Measurements from ENCODE around the gene MCC.

The MCC gene

DNA sequence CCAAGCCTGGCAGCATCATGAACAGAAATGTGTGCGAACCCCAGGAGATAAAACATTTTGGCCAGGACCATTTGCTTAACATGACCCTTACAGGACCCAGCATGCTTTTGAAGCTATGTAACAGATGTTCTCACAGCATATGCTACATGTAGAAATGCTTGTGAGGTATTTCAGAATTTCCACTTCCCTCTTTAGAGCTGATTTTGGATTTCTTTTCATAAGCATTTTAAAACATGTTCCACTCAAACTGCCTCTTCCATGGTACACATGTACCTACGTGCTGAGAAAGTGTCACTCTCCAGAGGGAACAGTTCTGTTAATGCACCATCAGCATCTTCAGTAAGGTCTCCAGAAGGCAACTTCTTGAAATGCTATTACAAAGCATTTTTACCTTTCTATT lies 37.8 kb downstream of the MCC start:
- no peak overlapping the region for H3K9ac ChIP-seq (ENCODE audit: low read length)
- H3K4me1 ChIP-seq (ENCODE audit: insufficient read depth, low read length): no peaks in the 10 kb centered on the region
- H3K27me3 ChIP-seq (ENCODE audit: control insufficient read depth in 1 of 2, insufficient read depth in 2 of 2, low read length in 2 of 2): no peaks in the 10 kb centered on the region
- H3K27ac ChIP-seq (ENCODE audit: low read depth, low read length): no peak overlapping the region
- H3K4me3 ChIP-seq (ENCODE audit: low read depth in 1 of 2, low read length in 2 of 2): no peak overlapping the region
- no peaks in the 10 kb centered on the region for H3K9me3 ChIP-seq (ENCODE audit: low read length)
- H3K36me3 ChIP-seq (ENCODE audit: insufficient read depth, low read length): no peaks in the 10 kb centered on the region

GRCh38 chr5:113448252-113448651 lies 40.0 kb downstream of the MCC start:
- Histone ChIP-seq H3K9ac (ENCODE audit: low read length) (no peak overlapping the region), H3K36me3 (ENCODE audit: insufficient read depth, low read length) (no peaks in the 10 kb centered on the region), H3K4me1 (ENCODE audit: insufficient read depth, low read length) (no peaks in the 10 kb centered on the region), H3K9me3 (ENCODE audit: low read length) (no peaks in the 10 kb centered on the region), H3K27me3 (ENCODE audit: control insufficient read depth in 1 of 2, insufficient read depth in 2 of 2, low read length in 2 of 2) (no peaks in the 10 kb centered on the region), H3K4me3 (ENCODE audit: low read depth in 1 of 2, low read length in 2 of 2) (no peak overlapping the region), H3K27ac (ENCODE audit: low read depth, low read length) (no peak overlapping the region)

GRCh38 chr5:113447498-113448050 lies 40.7 kb downstream of the MCC start:
- Histone ChIP-seq H3K36me3 (ENCODE audit: insufficient read depth, low read length) (no peaks in the 10 kb centered on the region), H3K27me3 (ENCODE audit: control insufficient read depth in 1 of 2, insufficient read depth in 2 of 2, low read length in 2 of 2) (no peaks in the 10 kb centered on the region), H3K9ac (ENCODE audit: low read length) (no peak overlapping the region), H3K27ac (ENCODE audit: low read depth, low read length) (no peak overlapping the region), H3K4me3 (ENCODE audit: low read depth in 1 of 2, low read length in 2 of 2) (no peak overlapping the region), H3K9me3 (ENCODE audit: low read length) (no peaks in the 10 kb centered on the region), H3K4me1 (ENCODE audit: insufficient read depth, low read length) (no peaks in the 10 kb centered on the region)

- Histone ChIP-seq H3K36me3 (ENCODE audit: insufficient read depth, low read length) (no peaks in the 10 kb centered on the region), H3K4me1 (ENCODE audit: insufficient read depth, low read length) (no peaks in the 10 kb centered on the region), H3K4me3 (ENCODE audit: low read depth in 1 of 2, low read length in 2 of 2) (no peak overlapping the region), H3K27me3 (ENCODE audit: control insufficient read depth in 1 of 2, insufficient read depth in 2 of 2, low read length in 2 of 2) (no peaks in the 10 kb centered on the region), H3K27ac (ENCODE audit: low read depth, low read length) (no peak overlapping the region), H3K9ac (ENCODE audit: low read length) (no peak overlapping the region), H3K9me3 (ENCODE audit: low read length) (no peaks in the 10 kb centered on the region)
Measured at GRCh38 chr5:113446358-113446927, 41.8 kb downstream of the MCC start.

DNA sequence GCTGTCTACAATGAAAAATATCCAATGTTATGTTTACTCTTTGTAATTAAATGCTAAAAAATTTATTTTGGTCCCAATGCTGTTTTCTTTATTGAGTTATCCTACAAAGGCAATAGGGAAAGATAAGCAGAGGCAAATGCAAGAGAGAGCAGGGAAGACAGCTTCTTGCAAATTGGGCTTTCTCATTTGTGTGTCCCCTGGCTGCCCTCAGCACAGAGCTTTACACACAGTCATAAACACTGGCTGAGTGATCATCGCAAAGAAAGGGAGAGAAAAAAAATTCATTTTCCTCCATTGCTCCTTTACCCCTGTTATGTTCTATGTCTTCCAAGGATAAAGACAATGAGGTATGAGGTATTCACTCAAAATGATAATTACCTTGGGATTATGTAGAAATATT lies 51.1 kb downstream of the MCC start:
- H3K27ac ChIP-seq (ENCODE audit: low read depth, low read length): no peak overlapping the region
- no peaks in the 10 kb centered on the region for H3K27me3 ChIP-seq (ENCODE audit: control insufficient read depth in 1 of 2, insufficient read depth in 2 of 2, low read length in 2 of 2)
- no peak overlapping the region for H3K4me3 ChIP-seq (ENCODE audit: low read depth in 1 of 2, low read length in 2 of 2)
- no peaks in the 10 kb centered on the region for H3K9me3 ChIP-seq (ENCODE audit: low read length)
- no peak overlapping the region for H3K9ac ChIP-seq (ENCODE audit: low read length)
- no peaks in the 10 kb centered on the region for H3K36me3 ChIP-seq (ENCODE audit: insufficient read depth, low read length)
- H3K4me1 ChIP-seq (ENCODE audit: insufficient read depth, low read length): no peaks in the 10 kb centered on the region

- H3K4me3 ChIP-seq (ENCODE audit: low read depth in 1 of 2, low read length in 2 of 2): no peak overlapping the region
- H3K9ac ChIP-seq (ENCODE audit: low read length): no peak overlapping the region
- H3K27me3 ChIP-seq (ENCODE audit: control insufficient read depth in 1 of 2, insufficient read depth in 2 of 2, low read length in 2 of 2): no peaks in the 10 kb centered on the region
- H3K36me3 ChIP-seq (ENCODE audit: insufficient read depth, low read length): no peaks in the 10 kb centered on the region
- H3K4me1 ChIP-seq (ENCODE audit: insufficient read depth, low read length): no peaks in the 10 kb centered on the region
- H3K9me3 ChIP-seq (ENCODE audit: low read length): no peaks in the 10 kb centered on the region
- no peak overlapping the region for H3K27ac ChIP-seq (ENCODE audit: low read depth, low read length)
Measured at GRCh38 chr5:113435575-113435974, 52.7 kb downstream of the MCC start.

DNA sequence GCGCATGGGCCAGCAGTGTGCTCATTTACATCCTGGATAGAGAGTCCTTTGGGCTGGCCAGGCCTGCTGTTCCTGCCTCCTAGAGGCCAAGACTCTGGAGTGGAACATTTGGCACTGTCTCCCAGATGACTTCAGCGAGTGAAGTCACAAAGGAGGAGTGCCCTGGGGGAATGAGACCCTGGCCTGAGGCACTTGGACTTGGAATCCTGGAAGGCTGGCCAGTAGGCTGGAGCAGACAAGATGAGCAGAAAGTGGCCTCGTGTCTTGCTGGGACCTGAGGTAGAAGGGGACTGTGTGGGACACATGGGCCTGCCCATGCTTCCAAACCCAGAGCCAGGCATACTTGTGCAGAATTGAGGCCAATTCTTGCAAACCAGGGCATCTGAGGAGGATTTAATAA lies 53.4 kb downstream of the MCC start, which contains the start of gene TSSK1B:
TSS of gene TSSK1B (minus strand) at position 101 of the 400 bp plus-strand sequence. CDS start 150 bp downstream, outside the sequence.
- H3K27ac ChIP-seq (ENCODE audit: low read depth, low read length): no peak within 1 kb of the TSS
- no peaks in the 10 kb centered on the region for H3K27me3 ChIP-seq (ENCODE audit: control insufficient read depth in 1 of 2, insufficient read depth in 2 of 2, low read length in 2 of 2)
- H3K9me3 ChIP-seq (ENCODE audit: low read length): no peaks in the 10 kb centered on the region

DNA sequence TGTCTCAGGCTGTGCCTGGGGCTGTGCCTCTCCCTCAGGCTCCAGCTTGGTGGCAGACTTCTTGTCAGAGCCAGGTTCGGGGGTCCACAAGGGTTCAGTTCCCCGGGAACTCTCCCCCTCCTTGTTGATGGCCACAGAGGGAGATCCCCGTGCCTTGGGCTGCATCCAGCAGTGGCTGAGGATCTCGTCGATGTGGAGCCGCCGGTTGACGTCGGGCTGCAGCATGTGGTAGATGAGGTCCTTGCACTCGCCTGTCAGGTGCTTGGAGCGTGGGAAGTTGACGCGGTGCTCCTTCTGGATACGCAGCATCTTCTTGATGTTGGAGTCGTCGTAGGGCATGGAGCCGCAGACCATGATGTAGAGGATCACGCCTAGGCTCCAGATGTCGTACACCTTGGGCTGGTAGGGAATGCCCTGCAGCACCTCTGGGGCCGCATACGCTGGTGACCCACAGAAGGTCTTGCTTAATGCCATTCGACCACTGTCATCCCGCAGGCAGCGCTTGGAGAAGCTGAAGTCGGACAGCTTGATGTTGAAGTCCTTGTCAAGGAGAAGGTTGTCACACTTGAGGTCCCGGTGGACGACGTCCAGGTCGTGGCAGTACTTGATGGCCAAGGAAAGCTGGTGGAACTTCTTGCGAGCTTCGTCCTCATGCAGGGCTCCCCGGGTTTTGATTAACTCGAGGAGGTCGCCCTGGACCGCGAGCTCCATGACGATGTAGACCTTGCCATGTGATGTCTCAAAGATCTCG lies 54.2 kb downstream of the MCC start:
- H3K9ac ChIP-seq (ENCODE audit: low read length): no peak overlapping the region
- no peaks in the 10 kb centered on the region for H3K4me1 ChIP-seq (ENCODE audit: insufficient read depth, low read length)
- H3K36me3 ChIP-seq (ENCODE audit: insufficient read depth, low read length): no peaks in the 10 kb centered on the region
- no peaks in the 10 kb centered on the region for H3K27me3 ChIP-seq (ENCODE audit: control insufficient read depth in 1 of 2, insufficient read depth in 2 of 2, low read length in 2 of 2)
- H3K4me3 ChIP-seq (ENCODE audit: low read depth in 1 of 2, low read length in 2 of 2): no peak overlapping the region
- H3K9me3 ChIP-seq (ENCODE audit: low read length): no peaks in the 10 kb centered on the region
- no peak overlapping the region for H3K27ac ChIP-seq (ENCODE audit: low read depth, low read length)

More for the DNA sequence above, 53.4 kb downstream of the MCC start, which contains the start of gene TSSK1B:
- no peak within 1 kb of the TSS for H3K9ac ChIP-seq (ENCODE audit: low read length)
- H3K4me1 ChIP-seq (ENCODE audit: insufficient read depth, low read length): no peaks in the 10 kb centered on the region
- H3K4me3 ChIP-seq (ENCODE audit: low read depth in 1 of 2, low read length in 2 of 2): no peak within 1 kb of the TSS
- no peaks in the 10 kb centered on the region for H3K36me3 ChIP-seq (ENCODE audit: insufficient read depth, low read length)

DNA sequence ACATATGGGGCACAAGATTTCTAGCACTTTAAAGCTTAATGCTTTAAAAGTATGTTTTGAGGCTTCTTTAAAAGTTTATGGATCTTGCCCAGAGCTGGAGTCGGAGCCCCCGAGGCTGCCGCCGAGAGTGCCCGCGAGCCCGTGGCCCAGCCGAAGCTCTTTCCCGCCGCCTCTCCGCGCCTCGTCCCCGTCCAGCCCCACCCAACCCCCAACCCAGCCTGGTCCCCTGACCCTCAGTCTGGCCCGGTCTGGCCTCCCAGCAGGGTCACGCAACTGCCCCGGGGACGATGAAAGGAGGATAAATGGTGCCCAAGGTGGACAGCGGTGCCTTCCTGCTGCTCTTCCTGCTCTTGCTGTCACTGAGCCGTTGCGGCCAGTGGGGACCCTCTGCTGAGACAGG lies 55.2 kb downstream of the MCC start:
- Histone ChIP-seq H3K9me3 (ENCODE audit: low read length) (no peaks in the 10 kb centered on the region), H3K27me3 (ENCODE audit: control insufficient read depth in 1 of 2, insufficient read depth in 2 of 2, low read length in 2 of 2) (no peaks in the 10 kb centered on the region), H3K4me1 (ENCODE audit: insufficient read depth, low read length) (no peaks in the 10 kb centered on the region), H3K27ac (ENCODE audit: low read depth, low read length) (no peak overlapping the region), H3K36me3 (ENCODE audit: insufficient read depth, low read length) (no peaks in the 10 kb centered on the region), H3K9ac (ENCODE audit: low read length) (no peak overlapping the region), H3K4me3 (ENCODE audit: low read depth in 1 of 2, low read length in 2 of 2) (no peak overlapping the region)

DNA sequence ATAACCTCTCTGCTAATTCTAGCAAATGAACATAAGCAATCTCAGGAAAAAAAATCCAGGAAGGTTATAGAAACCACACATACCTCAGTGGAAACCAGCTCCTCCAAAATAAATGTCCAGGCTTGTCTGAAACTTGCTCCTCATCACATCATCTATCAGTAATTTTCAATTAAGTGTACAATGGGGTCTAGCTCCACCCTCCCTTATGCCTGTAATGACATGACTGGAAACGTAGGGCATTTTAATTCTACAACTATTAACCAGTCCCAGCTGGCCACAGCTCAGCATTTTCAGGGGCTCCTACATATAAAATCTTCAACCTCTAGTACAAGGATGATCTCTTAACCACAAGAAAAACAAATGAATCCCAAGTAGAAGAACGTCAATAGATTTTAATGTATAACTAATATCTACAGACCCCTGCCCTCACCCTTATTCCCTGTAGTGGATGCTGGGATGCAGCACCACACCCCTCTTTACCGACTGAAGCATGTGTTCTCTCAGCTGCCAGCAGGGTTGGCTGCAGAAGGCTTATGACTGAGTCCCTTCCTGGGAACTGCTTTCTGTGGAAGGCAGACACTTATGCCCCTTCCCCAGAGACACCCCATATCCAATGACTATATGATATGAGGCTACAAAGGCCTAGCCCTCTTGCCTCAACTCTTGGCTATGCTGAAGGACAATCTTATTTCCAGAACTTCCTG lies 60.2 kb downstream of the MCC start:
- Histone ChIP-seq H3K27ac (ENCODE audit: low read depth, low read length) (no peak overlapping the region), H3K9me3 (ENCODE audit: low read length) (no peaks in the 10 kb centered on the region), H3K36me3 (ENCODE audit: insufficient read depth, low read length) (no peaks in the 10 kb centered on the region)

GRCh38 chr5:113425909-113426308 lies 62.3 kb downstream of the MCC start:
- no peaks in the 10 kb centered on the region for H3K9me3 ChIP-seq (ENCODE audit: low read length)
- H3K36me3 ChIP-seq (ENCODE audit: insufficient read depth, low read length): no peaks in the 10 kb centered on the region
- H3K9ac ChIP-seq (ENCODE audit: low read length): no peak overlapping the region
- no peak overlapping the region for H3K27ac ChIP-seq (ENCODE audit: low read depth, low read length)
- H3K4me3 ChIP-seq (ENCODE audit: low read depth in 1 of 2, low read length in 2 of 2): no peak overlapping the region
- H3K27me3 ChIP-seq (ENCODE audit: control insufficient read depth in 1 of 2, insufficient read depth in 2 of 2, low read length in 2 of 2): no peaks in the 10 kb centered on the region
- H3K4me1 ChIP-seq (ENCODE audit: insufficient read depth, low read length): no peaks in the 10 kb centered on the region

More for the DNA sequence above, 60.2 kb downstream of the MCC start:
- no peak overlapping the region for H3K4me3 ChIP-seq (ENCODE audit: low read depth in 1 of 2, low read length in 2 of 2)
- H3K4me1 ChIP-seq (ENCODE audit: insufficient read depth, low read length): no peaks in the 10 kb centered on the region
- no peak overlapping the region for H3K9ac ChIP-seq (ENCODE audit: low read length)
- H3K27me3 ChIP-seq (ENCODE audit: control insufficient read depth in 1 of 2, insufficient read depth in 2 of 2, low read length in 2 of 2): no peaks in the 10 kb centered on the region

Data from muscle layer of colon (tissue), 2 donors.